Fibroblast of mammary gland (primary cell): ENCODE results near the gene ADAMTS2.
"Not testable (repeated sequence)": the region's sequence is repeated elsewhere in the genome, so short reads cannot be mapped to it uniquely, and the experiment has no call there.

Experiments used
- DNase-seq: peaks from one replicate; pipeline ENCODE4 v3.0.0-alpha.2; 2010; ENCODE audit warnings: low read depth
- H3K4me3 ChIP-seq: 2 replicates; pipeline ENCODE4 v1.5.1; 2011; ENCODE audit warnings: low read depth, mild to moderate bottlenecking, low read length, moderate library complexity; ENCODE audit not compliant: control insufficient read depth
- CTCF ChIP-seq: conservative IDR thresholded peaks from 2 replicates; pipeline ENCODE4 v1.5.1; 2011; ENCODE audit warnings: low read depth, low read length, inconsistent platforms; ENCODE audit not compliant: control insufficient read depth, insufficient read depth

The ADAMTS2 gene

GRCh38 chr5:179325296-179326031 lies 19.8 kb downstream of the ADAMTS2 start:
- no peak for DNase-seq
- no peak for TF ChIP-seq CTCF
- no peak overlapping the region for H3K4me3 ChIP-seq

GRCh38 chr5:179324760-179325295 lies 20.4 kb downstream of the ADAMTS2 start:
- TF ChIP-seq CTCF = no peak

GRCh38 chr5:179324316-179324715 lies 20.9 kb downstream of the ADAMTS2 start:
- DNase-seq, H3K4me3 ChIP-seq: not testable (repeated sequence)

More at GRCh38 chr5:179324760-179325295, 20.4 kb downstream of the ADAMTS2 start:
- DNase-seq = no peak
- H3K4me3 ChIP-seq = no peak overlapping the region

- no peak overlapping the region for H3K4me3 ChIP-seq
- TF ChIP-seq CTCF = no peak
- DNase-seq = no peak
Measured at GRCh38 chr5:179323026-179323870, 22.0 kb downstream of the ADAMTS2 start.

GRCh38 chr5:179322071-179323025 lies 22.9 kb downstream of the ADAMTS2 start:
- no peak for DNase-seq
- no peak for TF ChIP-seq CTCF
- H3K4me3 ChIP-seq = no peak overlapping the region

GRCh38 chr5:179321206-179321987 lies 23.9 kb downstream of the ADAMTS2 start:
- no peak overlapping the region for H3K4me3 ChIP-seq
- no peak for DNase-seq
- no peak for TF ChIP-seq CTCF
